ENCODE measurements around the gene SLC44A3. TPM values are rescaled to one million over a fixed set of nuclear protein-coding genes. Genes with fewer than 3 reads are reported as not detected.

The SLC44A3 gene
- polyA plus RNA-seq, 2 of the 4 experiments (the other 2 are of a cell fraction), result 1.9 to 5.4 TPM

- WGBS (ENCODE audit: missing lambda C conversion rate), result 84% methylated on average over 3 of the region's 3 CpGs
- TF ChIP-seq FOXS1 (CRISPR knock-in tag; IDR thresholded peaks at IDR 0.05) (no peak), KDM5A (IDR thresholded peaks at IDR 0.05) (no peak), ZC3H11A (IDR thresholded peaks at IDR 0.05) (no peak), HEYL (CRISPR knock-in tag; IDR thresholded peaks at IDR 0.05) (no peak), MAFK (IDR thresholded peaks at IDR 0.05; ENCODE audit: partially characterized antibody) (no peak), ELK1 (IDR thresholded peaks at IDR 0.05; ENCODE audit: low read depth, low read length) (no peak), RCOR1 (IDR thresholded peaks at IDR 0.05; ENCODE audit: low read depth, low read length) (no peak), TFCP2L1 (CRISPR knock-in tag; IDR thresholded peaks at IDR 0.05) (no peak), RNF2 (IDR thresholded peaks at IDR 0.05; ENCODE audit: borderline replicate concordance, low read depth) (no peak), FOSB (CRISPR knock-in tag; IDR thresholded peaks at IDR 0.05) (no peak), CTCF (IDR thresholded peaks at IDR 0.05) (no peak), SREBF2 (IDR thresholded peaks at IDR 0.05) (no peak), PBX3 (IDR thresholded peaks at IDR 0.05) (no peak), EHF (CRISPR knock-in tag; IDR thresholded peaks at IDR 0.05) (no peak)
- no peak for DNase-seq (ENCODE audit: low read depth in 1 of 2, low spot score in 1 of 2)
- no peaks in the 10 kb centered on the region for H3K9me3 ChIP-seq
- H3K4me3 ChIP-seq, result no peak overlapping the region
- no peak for ATAC-seq
- FAIRE-seq, result no peak
- H3K27ac ChIP-seq, result no peak overlapping the region
- ChIA-PET POLR2A (no interaction called here), CTCF (interaction anchor here (1.0 to 6.8 kb wide), 13 partner anchors 20 to 327 kb away, joined by 3 to 89 read pairs (median 7); partner anchors contain the start of gene F3)
- H3K4me2 ChIP-seq, result no peak overlapping the region
- peaks cover 18% of the 10 kb centered on the region; the same call in 2 of the 3 replicates for H3K4me1 ChIP-seq
These were observed 17.1 kb upstream of the SLC44A3 start for GRCh38 chr1:94803106-94803505.

GRCh38 chr1:94803517-94804441 lies 16.4 kb upstream of the SLC44A3 start:
- H3K27ac ChIP-seq, result no peak overlapping the region
- 86% methylated on average over 8 of the region's 8 CpGs for WGBS (ENCODE audit: missing lambda C conversion rate)

More at GRCh38 chr1:94803517-94804441, 16.4 kb upstream of the SLC44A3 start:
- DNase-seq (ENCODE audit: low read depth in 1 of 2, low spot score in 1 of 2), result no peak
- no peak for ATAC-seq
- TF ChIP-seq EP300 (IDR thresholded peaks at IDR 0.05) (no peak), USF2 (IDR thresholded peaks at IDR 0.05) (no peak), BHLHE40 (IDR thresholded peaks at IDR 0.05; ENCODE audit: low read depth, low read length) (no peak)
- FAIRE-seq, result no peak
- CTCF ChIA-PET, result interaction anchor here (0.6 to 6.8 kb wide), 13 partner anchors 10 to 758 kb away, joined by 3 to 89 read pairs (median 7); no protein-coding TSS in a partner anchor
- Histone ChIP-seq H3K9me3 (no peaks in the 10 kb centered on the region), H3K4me1 (peaks cover 18% of the 10 kb centered on the region; the same call in 2 of the 3 replicates), H3K4me2 (no peak overlapping the region), H3K4me3 (no peak overlapping the region)
- POLR2A ChIA-PET, result no interaction called here
